ENCODE results near the gene HOXA5.

HOXA5 gene

DNA sequence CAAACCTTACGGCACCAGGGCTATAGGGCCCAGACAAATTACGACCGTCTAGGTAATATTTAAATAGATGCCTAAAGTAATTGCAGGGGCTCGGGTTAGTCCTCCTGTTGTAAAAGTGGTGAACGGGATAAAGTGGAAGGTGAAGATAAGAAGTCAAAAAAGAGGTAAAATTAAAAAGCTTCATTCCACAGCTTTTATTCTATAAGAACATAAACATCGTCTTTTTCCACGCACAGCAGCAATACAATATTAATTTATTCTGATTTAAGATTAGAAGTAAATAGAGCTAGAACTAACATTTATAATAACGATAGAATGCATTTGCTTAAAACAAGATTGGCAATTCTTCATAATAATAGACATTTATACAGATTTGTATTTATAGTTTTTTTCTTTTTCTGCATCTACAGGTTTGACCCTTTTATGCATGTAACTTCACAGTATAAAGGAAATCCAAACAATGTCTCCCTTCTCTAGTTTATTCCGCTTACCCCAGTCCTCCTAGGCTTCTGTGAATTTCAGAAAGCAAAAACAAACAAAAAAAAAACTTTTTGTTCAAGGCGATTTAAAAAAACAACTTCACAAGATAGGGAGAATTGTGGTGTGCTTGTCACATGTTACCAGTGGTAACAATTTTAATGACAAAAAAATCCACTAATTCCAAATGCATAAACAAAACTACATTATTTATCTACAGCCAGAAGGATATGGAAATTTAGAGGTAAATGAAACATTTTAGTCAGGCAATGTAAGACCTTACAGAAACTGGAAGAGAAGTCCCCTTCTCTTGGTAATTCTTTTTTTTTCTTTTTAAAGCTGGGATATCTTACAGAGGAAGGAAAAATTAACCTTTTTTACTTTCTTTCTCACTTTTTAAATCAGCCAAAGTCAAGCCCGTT, 27.2 kb upstream of the HOXA5 start:
- DNase-seq: no peak

DNA sequence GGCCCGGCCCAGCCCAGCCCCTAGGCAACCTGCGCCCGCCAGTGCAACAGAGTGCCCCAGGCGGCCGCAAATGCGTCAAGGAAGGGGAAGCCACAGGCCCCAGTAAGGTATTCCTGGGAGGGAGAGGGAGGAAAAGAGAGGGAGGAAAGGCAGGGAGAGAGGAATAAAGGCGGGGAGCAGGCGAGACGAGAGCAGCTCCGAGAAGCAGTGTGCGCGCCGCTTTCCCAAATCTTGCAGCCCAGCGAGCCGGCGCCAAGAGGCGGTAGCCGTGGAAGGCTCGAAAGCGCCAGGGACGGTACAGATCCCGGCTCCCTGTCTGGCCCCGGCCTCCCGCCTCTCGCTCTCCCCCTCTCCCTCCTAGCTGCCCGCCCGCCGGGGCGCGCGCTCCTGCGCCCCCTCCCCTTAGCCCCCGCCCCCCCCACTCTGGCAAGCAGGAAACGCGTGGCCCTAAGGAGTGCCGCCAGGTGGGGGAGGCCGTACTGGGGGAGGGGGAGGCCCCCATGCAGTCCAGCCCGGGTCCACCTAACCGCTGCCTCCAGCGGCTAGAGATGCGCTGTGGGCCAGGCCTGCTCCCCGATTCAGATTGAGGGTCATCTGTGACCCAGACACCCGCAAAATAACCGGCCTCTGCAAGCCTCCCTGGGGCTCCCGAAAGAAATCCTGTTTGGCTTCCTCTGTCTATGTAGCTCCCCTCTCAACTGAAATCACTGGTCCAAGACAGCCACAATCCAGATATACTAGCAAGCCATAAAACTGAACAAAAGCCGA, 26.4 kb upstream of the HOXA5 start:
- DNase-seq: peak; percentile 68

DNA sequence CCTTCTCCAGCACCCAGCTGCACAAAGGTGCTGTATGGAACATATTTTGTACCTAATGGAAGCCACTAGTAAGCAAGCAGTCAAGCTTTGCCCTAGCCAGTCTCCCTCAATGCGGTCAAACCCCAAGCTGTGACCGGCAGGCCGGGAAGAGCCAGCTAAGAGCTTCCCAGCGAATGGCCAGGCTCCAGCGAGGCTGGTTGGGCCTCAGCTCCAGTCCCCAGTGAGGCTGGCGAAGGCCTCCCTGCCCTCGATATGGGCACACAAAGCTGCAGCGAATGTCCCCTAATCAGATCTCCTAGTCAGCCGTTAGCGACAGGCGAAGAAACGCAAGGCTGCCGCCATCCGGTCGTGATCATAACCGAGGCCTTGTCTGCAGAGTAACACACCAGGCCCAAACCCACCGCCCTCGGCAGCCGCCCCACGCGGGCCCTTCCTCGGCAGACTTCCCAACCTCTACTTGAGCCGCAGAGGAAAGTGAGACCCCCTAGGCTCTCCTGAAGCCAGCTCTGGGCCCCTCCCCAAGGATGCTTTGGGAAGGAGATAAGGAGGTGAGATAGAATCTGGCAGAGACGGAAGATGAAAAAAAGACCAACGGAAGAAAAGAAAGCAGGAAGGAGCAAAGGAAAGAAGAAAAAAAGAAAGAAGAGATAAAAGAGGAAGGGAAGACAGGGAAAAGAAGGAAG, 24.9 kb upstream of the HOXA5 start:
- DNase-seq: peak; percentile 79

DNA sequence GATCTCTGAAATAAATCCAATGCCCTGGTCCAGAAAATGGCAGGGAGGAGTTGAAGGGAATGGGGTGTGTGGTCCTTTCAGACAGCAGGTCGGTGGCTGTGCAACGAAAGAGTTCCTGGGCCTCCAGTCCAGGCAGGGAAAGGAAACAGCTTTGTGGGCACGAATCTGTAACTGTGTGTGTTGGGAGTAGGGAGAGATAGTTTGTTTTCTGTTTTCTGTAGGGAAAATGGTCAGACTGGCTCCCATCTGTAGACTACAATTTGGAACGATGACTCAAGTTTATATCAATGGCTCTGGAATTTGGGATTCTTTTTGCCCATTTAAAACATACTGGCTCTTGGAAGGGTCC, 24.4 kb upstream of the HOXA5 start:
- DNase-seq: peak; percentile 76

DNA sequence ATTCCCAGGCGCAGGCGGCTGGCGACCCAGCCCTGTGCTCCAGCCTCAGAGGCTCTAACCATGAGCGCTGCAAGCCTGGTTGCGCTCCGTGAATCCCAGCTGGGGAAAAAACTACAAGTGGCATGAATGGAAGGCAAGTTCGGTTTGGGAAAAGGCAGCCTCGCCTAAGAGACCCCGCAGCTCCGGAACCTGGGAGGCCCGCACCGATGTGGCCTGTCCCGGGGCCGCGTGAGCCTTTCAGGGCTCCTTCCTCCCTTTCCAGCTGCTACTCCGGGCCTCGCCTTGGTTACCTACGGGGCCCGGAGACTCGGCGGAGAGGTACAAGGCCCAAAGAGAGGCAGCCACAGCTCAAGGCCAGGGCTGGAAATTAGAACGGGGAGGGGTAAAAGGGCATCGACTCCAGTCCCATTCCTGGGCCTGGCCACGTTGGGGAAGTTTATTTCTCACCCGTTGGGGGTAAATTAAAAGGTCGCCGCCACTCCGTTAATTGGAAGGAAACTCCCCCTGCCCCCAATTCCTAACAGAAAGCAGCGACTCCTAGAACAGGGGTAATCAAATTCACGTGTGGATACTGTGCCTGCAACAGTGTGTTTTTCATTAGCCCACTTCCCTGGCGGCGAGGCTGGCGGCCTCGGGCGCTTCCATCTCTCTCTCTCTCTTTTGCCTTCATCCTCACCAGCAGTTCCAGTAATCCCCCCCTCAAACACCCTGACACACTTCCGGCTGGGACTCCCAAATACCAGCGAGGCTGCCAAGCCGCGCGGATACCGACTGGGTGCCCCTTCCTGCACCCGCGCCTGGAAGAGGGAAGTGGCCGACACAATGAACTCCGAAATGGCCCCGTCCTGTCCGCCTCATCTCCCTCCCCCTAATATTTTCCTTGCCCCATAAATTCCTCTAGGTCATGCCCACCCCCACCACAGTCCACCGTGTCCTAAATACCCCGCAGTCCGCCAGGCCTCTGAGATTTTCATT, 23.3 kb upstream of the HOXA5 start:
- DNase-seq: peak; percentile 86

DNA sequence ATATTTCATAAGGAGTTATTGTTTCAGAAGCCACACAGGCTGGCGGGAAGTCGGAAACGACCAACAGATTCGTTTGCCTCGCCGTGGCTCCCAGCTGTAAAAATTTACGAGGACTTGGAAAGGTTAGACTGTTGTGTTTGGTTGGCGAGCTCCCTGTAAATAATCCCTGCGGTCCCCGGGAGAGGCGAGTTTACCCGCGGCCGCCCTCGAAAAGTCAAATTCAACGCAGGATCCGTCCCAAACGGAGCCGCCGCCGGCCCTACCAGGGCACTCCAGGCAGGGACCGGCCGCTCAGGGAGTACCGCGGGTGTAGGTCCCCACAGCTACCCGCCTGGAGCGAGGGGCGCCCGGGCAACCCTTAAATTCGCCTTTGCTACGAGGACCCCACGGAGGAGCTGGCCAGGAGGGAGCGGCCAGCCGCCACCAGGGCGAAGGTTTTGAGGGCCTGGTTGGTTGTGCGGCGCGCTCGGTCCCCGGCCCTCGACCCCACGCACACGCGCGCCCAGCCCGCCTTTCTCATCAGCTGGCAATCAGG, 22.6 kb upstream of the HOXA5 start:
- DNase-seq: peak; percentile 58

DNA sequence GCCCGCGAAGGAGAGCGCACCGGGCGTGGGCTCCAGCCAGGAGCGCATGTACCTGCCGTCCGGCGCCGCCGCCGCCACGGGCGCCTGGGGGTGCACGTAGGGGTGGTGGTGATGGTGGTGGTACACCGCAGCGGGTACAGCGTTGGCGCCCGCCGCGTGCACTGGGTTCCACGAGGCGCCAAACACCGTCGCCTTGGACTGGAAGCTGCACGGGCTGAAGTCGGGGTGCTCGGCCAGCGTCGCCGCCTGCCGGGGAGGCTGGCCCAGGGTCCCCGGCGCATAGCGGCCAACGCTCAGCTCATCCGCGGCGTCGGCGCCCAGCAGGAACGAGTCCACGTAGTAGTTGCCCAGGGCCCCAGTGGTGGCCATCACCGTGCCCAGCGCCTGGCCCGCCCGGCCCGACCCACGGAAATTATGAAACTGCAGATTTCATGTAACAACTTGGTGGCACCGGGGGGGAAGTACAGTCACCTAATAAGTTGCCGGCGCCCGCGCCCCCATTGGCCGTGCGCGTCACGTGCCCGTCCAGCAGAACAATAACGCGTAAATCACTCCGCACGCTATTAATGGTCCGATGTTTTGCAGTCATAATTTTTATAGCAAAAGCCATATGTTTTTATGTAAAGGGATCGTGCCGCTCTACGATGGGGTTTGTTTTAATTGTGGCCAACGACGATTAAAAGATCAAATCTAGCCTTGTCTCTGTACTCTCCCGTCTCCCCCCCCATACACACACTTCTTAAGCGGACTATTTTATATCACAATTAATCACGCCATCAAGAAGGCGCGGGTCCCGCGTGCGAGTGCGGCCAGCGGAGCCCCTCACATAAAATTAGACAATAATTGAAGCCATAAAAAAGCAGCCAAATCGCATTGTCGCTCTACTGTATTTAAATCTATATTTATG, 21.9 kb upstream of the HOXA5 start, which contains the start of gene HOXA9:
Gene HOXA9, minus strand, starts transcription at position 449 of the 907 bp plus-strand sequence. Its CDS starts 80 bp downstream, at position 369.
- peak; percentile 96 for DNase-seq

DNA sequence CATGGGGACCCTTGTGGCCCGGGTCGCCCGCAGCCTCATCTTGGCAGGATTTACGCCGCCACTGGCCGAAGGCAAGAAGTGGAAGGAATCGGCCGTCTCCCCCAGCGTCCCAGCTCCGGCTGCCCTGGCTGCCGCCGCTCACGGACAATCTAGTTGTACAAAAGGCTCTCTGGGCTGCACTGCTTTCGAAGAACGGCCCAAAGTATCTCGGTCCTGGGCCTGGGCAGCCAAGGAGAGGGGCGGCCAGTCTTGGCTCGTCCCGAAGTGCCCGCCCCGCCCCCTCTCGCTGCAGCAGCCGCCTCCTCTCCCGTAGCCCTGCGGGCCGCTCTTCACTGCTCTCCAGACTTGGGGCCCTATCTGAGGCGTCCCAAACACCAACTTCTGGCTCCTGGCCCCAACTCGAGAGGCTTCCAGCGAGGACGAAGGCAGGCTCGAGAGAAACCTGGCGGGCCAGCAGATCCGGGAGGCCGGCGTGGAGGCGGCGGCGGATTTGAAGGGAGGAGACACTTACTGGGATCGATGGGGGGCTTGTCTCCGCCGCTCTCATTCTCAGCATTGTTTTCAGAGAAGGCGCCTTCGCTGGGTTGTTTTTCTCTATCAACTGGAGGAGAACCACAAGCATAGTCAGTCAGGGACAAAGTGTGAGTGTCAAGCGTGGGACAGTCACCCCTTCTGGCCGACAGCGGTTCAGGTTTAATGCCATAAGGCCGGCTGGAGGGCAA, 21.0 kb upstream of the HOXA5 start:
- peak; percentile 44 for DNase-seq

DNA sequence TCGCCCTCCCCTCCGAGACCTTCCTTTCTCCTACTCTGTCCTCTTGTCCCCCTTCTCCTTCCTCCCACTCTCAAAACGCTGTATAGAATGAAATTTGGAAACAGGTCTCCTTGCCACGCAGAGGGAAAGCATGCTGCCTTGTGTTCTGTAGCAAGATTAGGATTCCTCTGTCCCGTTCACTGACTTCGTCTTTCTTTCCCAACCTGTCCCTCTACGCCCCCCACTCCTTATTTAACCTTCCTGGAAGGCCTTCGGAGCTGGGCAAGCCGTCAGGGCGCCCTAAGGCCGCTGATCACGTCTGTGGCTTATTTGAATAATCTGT, 20.5 kb upstream of the HOXA5 start:
- DNase-seq: no peak

DNA sequence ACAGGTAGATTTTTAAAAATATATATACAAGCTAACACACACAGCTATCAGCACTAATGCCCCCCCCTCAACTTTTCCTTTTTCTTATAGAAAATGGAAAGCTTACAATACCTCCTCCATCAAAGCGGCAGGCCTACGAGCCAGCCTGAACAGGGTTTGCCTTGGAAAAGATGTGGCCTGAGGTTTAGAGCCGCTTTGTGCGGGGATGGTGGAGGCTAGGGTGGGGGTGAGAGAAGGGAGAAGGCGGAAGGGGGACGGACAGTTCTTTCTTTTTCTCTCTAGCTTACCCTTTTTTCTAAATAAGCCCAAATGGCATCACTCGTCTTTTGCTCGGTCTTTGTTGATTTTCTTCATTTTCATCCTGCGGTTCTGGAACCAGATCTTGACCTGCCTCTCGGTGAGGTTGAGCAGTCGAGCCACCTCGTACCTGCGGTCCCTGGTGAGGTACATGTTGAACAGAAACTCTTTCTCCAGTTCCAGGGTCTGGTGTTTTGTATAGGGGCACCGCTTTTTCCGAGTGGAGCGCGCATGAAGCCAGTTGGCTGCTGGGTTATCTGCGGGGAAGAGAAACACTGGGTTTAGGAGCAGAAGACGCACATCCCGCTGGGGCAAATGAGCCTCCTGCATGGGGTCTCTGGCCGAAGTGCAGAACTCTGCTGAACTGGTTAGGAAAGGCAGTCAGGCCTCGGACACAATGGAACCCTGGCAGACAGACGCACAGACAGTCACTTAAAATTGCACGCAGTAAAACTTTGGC, 20.0 kb upstream of the HOXA5 start:
- DNase-seq: no peak

DNA sequence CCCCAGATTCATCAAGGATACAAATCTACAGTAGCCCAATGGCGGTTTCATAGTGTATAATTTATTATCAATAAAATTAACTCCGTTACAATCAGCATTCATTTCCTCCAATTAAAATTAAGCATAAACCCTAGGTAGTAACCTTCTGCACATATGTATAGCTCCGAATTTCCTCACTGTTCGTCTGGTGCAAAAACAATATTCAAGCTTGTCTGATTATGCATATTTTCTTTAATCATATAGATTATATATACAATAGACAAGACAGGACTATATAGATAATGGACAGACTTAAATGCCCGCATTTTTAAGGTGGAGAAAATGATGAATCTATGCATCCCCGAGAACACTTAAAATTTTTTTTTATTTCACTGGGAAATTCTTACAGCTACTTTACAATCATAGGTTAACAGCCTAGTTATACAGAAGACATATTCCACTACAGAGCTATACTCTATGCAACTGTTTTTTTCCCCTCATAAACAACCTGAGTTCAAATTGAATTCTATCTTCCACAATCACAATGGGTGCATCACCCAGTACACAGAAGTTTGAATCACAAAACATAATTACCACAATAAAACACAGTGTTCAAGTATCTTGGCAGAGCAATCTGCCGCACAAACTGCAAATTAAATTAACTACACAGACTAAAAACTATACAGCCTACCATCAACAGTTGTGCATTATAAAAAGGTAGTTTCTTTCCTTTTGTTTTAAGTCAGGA, 19.2 kb upstream of the HOXA5 start:
- no peak for DNase-seq

DNA sequence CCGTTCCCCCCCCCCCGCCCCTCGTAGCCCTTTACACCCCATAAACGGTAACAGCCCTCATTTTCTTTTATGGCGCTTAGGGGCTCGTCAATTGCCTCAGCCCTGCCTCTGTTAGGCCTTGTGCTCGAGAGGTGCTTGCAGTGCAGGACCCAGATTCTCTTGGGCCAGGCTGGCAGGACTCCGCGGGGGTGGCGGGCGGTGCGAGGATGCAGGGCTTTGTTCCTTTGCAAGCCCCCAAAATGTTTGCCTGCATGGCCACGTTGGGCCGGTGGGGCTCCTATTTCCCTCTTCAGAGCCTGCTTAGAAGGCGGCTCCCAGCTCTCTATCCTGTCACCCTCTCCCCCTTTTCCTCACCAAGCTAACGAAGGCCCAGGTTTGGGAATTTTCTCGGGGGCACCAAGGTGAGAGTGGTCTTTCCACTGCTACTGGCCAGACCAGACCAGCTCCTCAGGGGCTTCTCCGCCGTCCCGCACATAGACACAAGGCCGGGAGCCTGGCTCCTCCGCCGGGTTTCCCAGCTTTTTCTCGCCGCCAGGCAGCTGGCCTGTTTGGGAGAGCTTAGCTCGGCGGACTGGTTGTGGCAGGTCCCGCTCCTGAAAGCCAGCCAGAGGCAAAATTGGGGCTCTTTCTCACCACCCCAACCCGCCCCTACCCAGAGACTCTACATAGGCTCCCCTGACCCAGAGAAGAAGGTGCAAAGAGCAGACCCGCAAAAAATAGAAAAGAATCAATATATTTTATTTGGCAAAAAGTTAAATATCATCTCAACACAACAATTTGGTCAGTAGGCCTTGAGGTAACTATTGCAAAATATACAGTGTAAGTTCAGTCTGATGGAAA, 18.5 kb upstream of the HOXA5 start:
- DNase-seq: no peak

DNA sequence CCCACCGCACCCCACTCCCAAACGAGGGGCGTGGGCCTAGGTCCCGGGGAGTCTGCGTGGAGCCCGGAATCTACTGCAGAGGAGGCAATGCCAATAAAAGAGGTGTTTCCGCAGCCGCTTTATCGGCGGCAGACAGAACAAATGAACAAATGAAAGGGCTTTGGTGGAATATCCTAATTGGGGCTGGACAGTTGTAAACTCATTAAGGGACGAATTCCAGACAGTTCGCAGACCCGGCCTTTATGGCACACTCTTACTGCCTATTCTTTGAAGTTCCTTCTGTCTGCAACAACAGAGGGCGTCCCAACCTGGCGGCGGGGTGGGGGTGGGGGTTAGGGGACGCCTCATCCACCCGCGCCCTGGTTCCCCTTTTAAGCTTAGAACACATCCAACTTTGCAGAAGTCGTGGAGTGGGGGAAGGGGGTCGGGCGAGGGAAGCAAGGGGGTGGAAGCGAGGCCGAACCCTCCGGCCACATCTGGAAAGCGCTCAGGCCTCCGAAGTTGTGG, 17.8 kb upstream of the HOXA5 start:
- DNase-seq: no peak

DNA sequence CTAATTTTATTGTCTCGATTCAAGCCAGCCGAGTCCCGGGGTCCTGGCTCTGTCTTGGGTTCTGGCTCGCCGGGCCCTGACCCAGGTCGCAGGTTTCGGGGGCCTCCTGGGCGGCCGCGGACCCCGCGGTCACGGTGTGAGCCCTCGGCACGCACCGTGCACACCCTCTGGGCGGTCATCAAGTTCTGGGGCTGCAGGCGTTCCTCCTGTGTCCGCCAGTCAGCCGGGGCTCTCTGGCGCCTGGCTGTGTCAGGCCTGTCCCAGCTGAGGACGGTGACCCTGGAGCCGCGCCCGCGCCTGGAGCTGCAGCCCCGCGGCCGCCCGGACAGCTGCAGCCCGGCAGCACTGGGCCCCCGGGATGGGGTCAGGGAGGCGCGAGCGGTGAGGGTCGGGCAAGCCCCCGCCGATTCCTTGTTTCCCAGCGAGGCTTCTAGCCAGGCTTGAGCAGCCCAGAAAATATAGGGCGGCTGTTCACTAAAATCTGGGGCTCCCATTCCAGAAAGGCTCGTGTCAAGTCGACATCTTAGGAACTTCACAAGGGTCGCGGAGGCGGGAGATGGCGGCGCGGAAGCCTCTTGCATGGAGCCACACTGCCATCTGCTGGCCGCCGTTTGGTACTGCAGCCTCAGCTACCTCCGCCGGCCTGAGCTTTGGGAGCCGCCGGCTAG, 17.2 kb upstream of the HOXA5 start:
- DNase-seq: peak; percentile 84

DNA sequence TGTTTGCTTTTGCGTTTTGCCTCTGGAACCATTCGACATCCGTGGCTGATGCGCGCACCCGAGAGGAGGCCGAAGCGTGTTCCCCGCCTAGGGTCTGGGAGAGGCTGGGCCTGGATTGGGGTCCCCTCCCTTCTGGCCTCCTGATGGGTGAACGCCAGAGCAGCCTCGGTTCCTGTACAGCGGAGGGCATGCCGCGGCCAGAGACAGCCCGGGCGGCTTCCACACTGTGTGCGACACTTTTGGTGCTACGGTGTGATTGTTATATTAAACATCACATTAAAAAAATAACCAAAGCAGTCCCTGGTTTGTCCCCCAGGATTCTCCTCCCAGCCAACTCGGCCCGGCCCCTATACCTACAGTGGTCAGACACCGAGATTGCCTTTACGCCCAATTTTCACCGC, 16.7 kb upstream of the HOXA5 start:
- no peak for DNase-seq

DNA sequence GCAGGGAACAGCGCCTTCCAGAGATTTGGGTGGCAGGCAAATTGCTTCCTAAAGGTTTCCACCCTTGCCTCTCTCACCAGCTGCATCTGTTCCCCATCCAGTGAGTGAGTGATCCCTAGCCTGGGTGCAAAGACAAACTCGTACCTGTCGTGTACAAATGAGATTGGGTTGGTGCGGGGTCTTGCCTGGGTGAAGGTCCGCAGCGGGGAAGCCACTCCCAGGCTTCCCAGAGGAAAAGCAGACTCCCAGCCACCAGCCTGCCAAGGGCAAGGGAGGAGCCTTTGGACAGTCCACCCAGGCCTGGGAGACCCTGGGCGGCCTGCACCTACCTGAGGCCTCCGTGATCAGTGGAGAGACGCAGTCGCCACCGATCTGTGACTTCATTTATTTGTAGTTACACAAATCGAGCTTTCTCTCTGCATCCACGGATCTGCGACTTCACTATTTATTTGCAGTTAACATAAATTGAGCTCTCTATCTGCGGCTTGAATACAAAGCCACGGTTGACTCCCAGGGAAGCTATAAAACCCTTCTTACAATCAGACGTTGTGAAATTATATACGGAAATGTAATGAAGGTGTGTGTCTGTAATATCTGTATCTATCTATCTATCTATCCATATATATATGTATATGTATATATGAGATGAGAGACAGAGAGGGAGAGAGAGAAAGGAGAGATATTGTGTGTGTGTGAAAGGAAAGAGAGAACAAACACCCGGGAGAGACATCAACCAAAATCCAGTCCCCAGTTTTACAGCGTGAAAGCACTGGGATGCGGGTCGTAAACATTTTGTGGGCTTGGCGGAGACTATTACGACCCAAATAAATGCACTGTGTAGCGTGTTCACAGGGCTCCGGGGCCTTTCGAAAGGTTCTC, 16.0 kb upstream of the HOXA5 start:
- no peak for DNase-seq
